ENCODE results near the gene DNAH17. TPM values are rescaled to one million over a fixed set of nuclear protein-coding genes. Genes with fewer than 3 reads are reported as not detected.

DNAH17 gene
- total RNA-seq, 1 donor from 2014 or later = not detected

DNA sequence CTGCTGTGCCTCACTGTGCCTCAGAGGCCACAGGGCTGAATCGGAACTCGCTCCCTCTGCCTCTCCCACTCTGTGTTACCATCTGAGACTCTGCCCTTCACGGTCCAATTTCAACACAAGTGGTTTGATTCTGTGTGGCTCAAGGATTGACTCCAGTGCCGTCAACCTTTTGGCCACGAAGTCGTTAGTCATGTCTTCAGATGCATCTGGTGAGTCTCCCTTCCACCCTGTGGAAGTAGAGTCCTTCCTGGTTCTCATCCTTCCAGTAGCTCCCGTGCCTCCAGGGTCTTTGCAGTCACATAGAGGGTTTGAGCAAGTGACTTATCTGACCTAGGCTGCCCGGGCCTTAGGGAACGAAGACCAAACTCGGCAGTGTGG lies 147.6 kb downstream of the DNAH17 start:
- Histone ChIP-seq H3K27me3 (ENCODE audit: low read depth) (no peaks in the 10 kb centered on the region), H3K4me1 (peaks cover 17% of the 10 kb centered on the region), H3K9me3 (replicated peaks) (no peaks in the 10 kb centered on the region), H3K27ac (replicated peaks) (no peak overlapping the region), H3K4me3 (no peak overlapping the region), H3K36me3 (peaks cover 39% of the 10 kb centered on the region)
- DNase-seq = no peak
- TF ChIP-seq, protein P1, sequence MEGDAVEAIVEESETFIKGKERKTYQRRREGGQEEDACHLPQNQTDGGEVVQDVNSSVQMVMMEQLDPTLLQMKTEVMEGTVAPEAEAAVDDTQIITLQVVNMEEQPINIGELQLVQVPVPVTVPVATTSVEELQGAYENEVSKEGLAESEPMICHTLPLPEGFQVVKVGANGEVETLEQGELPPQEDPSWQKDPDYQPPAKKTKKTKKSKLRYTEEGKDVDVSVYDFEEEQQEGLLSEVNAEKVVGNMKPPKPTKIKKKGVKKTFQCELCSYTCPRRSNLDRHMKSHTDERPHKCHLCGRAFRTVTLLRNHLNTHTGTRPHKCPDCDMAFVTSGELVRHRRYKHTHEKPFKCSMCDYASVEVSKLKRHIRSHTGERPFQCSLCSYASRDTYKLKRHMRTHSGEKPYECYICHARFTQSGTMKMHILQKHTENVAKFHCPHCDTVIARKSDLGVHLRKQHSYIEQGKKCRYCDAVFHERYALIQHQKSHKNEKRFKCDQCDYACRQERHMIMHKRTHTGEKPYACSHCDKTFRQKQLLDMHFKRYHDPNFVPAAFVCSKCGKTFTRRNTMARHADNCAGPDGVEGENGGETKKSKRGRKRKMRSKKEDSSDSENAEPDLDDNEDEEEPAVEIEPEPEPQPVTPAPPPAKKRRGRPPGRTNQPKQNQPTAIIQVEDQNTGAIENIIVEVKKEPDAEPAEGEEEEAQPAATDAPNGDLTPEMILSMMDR (IDR thresholded peaks at IDR 0.05; ENCODE audit: borderline replicate concordance) = no peak
- intact Hi-C loops (cut with micrococcal nuclease) = loop anchor here (10.0 kb wide), 2 partner anchors 65 to 175 kb away; partner anchors contain the start of gene SOCS3

DNA sequence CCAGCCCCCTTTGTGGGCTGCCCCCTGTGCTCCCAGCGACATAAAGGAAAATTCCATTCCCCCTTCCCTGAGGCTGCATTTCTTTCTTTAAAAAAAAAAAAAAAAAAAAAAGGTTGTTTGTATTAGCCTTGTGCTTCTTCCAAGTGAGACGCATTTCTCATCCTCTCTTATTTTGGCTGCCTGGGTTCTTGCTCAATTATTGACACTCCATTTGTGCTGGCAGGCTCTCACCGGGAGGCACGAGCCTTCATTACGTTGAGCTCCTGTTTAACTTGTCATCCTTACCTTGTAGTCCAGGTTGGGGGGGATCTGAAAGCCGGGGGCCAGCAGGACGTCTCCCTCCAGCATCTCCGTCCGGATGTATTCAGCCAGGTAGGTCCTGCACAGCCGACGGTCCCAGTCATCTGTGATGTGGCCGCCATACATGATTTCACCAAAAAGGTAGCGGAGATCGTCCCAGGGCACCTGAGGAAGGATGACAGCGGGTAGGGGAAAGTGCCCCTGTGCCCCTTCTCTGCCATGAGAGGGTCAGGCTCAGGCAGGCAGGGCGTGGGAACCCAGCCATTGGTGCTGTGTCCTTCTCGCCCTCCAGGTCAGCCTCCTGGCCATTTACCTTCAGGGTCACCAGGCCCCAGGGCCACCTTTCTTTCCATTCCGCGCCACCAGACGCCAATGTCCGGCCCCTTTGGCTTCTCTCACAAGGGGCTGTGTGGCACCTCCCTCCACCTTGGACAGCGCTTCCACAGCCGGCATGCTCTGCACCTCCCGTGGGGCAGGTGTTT lies 148.2 kb downstream of the DNAH17 start:
- H3K27ac ChIP-seq (replicated peaks) = no peak overlapping the region

DNA sequence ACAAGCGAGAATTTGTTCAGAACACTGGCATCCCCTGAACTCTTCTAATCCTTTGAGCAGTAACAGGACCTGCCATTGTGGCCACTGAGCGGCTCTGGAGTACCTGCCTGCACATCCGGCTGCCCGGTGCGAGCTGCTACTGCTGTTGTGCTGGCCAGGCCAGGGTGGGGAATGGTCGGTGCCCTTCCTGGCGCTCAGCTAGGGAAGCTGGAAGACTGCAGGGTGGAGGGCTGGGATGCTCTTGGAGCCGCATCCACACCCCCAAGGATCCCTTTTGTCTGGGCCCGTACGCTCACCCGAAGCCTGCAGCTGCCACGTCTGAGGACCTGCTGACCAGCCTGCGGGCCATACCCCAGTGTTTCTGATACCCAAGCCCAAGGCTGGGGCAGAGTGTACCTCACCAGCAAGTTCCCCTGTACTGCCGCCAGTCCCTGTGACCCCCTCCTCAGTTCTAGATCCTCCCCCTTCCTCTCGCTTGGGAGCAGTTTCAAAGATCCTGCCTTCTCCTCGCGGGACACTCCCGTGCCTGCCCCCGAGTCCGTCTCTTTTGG lies 149.1 kb downstream of the DNAH17 start:
- Histone ChIP-seq H3K4me3 (no peak overlapping the region), H3K27ac (replicated peaks) (no peak overlapping the region), H3K36me3 (peaks cover 54% of the 10 kb centered on the region), H3K27me3 (ENCODE audit: low read depth) (no peaks in the 10 kb centered on the region), H3K9me3 (replicated peaks) (no peaks in the 10 kb centered on the region), H3K4me1 (peaks cover 27% of the 10 kb centered on the region)
- TF ChIP-seq, protein P1 (IDR thresholded peaks at IDR 0.05; ENCODE audit: borderline replicate concordance) = no peak
- intact Hi-C loops (cut with micrococcal nuclease) = loop anchor here (10.0 kb wide), 2 partner anchors 63 to 173 kb away; partner anchors contain the start of gene SOCS3
- no peak for DNase-seq

More for the DNA sequence above, 148.2 kb downstream of the DNAH17 start:
- Histone ChIP-seq H3K4me3 (no peak overlapping the region), H3K27me3 (ENCODE audit: low read depth) (no peaks in the 10 kb centered on the region), H3K9me3 (replicated peaks) (no peaks in the 10 kb centered on the region), H3K4me1 (peaks cover 23% of the 10 kb centered on the region), H3K36me3 (peaks cover 45% of the 10 kb centered on the region)
- TF ChIP-seq, protein P1 (IDR thresholded peaks at IDR 0.05; ENCODE audit: borderline replicate concordance) = no peak
- no peak for DNase-seq
- intact Hi-C loops (cut with micrococcal nuclease) = loop anchor here (10.0 kb wide), 2 partner anchors 64 to 174 kb away; partner anchors contain the start of gene SOCS3

DNA sequence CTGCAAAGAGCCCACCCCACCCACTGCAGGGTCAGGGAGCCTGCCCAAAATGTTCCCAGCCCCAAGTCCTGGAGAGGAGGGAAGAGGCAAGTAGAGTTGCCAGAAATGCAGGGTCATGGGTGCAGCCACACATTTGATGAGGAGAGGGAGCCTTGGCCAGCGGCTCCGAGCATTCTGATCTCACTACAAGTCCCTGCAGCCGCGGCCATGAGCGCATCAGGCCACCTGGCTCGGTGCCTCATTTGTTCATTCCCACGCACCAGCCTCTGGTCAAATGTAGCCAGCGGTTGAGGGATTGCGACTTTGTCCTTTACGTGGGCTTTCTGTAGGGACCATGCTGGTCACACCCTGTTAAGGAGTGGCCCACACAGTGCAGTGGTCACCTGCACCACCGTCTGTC lies 150.1 kb downstream of the DNAH17 start:
- TF ChIP-seq, protein P1 (IDR thresholded peaks at IDR 0.05; ENCODE audit: borderline replicate concordance) = no peak
- Histone ChIP-seq H3K9me3 (replicated peaks) (no peaks in the 10 kb centered on the region), H3K4me3 (no peak overlapping the region), H3K27ac (replicated peaks) (no peak overlapping the region), H3K4me1 (peaks cover 27% of the 10 kb centered on the region), H3K36me3 (peaks cover 60% of the 10 kb centered on the region), H3K27me3 (ENCODE audit: low read depth) (no peaks in the 10 kb centered on the region)
- intact Hi-C loops (cut with micrococcal nuclease) = loop anchor here (10.0 kb wide), 2 partner anchors 62 to 172 kb away; partner anchors contain the start of gene SOCS3
- no peak for DNase-seq

DNA sequence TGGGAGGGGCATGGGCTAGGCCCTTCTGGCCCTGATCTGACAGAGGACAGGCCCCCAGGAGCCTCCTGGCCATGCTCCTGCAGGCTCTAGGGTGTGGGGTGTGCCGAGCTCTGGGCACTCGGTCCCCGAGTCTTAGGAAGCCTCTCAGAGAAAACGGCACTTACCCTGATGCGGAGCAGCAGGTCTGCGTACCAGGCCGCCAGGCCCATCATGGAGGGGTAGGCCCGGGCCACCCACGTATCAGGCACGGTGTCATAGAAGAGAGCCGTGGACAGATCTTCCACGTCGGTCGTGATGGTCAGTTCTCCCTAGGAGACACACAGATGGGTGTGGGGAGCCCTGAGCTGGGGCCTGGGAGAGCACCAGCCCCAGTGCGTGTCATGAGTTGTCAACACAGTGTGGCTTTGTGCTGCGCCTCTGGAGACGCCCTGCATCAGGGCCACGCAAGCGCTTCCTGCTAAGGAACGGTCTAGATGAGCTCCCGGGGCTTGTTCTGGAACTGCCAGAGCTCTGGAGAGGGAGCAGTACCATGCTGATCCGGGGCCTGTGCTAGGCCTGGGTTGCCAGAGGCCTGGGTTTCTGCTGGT lies 150.8 kb downstream of the DNAH17 start:
- intact Hi-C loops (cut with micrococcal nuclease) = loop anchor here (10.0 kb wide), 2 partner anchors 62 to 172 kb away; partner anchors contain the start of gene SOCS3
- TF ChIP-seq, protein P1 (IDR thresholded peaks at IDR 0.05; ENCODE audit: borderline replicate concordance) = no peak

More for the DNA sequence above, 150.8 kb downstream of the DNAH17 start:
- Histone ChIP-seq H3K4me1 (peaks cover 32% of the 10 kb centered on the region), H3K27ac (replicated peaks) (no peak overlapping the region), H3K27me3 (ENCODE audit: low read depth) (no peaks in the 10 kb centered on the region), H3K36me3 (peaks cover 60% of the 10 kb centered on the region), H3K9me3 (replicated peaks) (no peaks in the 10 kb centered on the region), H3K4me3 (no peak overlapping the region)
- no peak for DNase-seq
